Naive thymus-derived CD4-positive, alpha-beta T cell (primary cell): Measurements from ENCODE around the gene CCNC. TPM values are rescaled to one million over a fixed set of nuclear protein-coding genes. Genes with fewer than 3 reads are reported as not detected.

Experiments used
- polyA plus RNA-seq, 2 donors: library from polyadenylated mRNA; unstranded; fragments of 300-500 nt; fragmentation: Illumina TruSeq; gene quantifications; one replicate each; pipeline ENCODE4 v1.2.3, GENCODE V29; 2021
- total RNA-seq, 6 experiments: library from RNA in 5 of 6; stranded (reverse) in 5 of 6; gene quantifications; 1 replicate in 5 of 6; 2 replicates in 1 of 6; pipeline ENCODE4 v1.2.3 and lab custom pipeline; 2021 to 2026

CCNC gene
- total and polyA plus RNA-seq, 7 experiments from 2014 or later: 31.4 to 45.4 (median 37.3) TPM

Other genes starting within 250 kb of the CCNC start
- gene FAXC, start 219.0 kb downstream of the CCNC start, total RNA-seq: not detected
- gene FAXC, start 219.0 kb downstream of the CCNC start, polyA plus RNA-seq: not detected
- 1 to 10 TPM; 1.8 to 7.3 (median 4.2) TPM for gene COQ3, start 174.5 kb downstream of the CCNC start, total RNA-seq
- gene COQ3, start 174.5 kb downstream of the CCNC start, polyA plus RNA-seq: 10 to 100 TPM; 10.6 to 11.4 TPM
- 100 to 1,000 TPM; 146 to 423 (median 302) TPM for gene PNISR, start 143.4 kb downstream of the CCNC start, total RNA-seq
- 100 to 1,000 TPM in 1 of 2 donors, 10 to 100 TPM in 1; 75.2 to 102 TPM for gene PNISR, start 143.4 kb downstream of the CCNC start, polyA plus RNA-seq
- 10 to 100 TPM in 2 of 5 experiments, 1 to 10 TPM in 3; 4.9 to 10.8 (median 7.4) TPM for gene USP45, start 53.2 kb downstream of the CCNC start, total RNA-seq
- gene USP45, start 53.2 kb downstream of the CCNC start, polyA plus RNA-seq: 1 to 10 TPM; 4.2 to 6.2 TPM
- not detected for gene PRDM13, start 38.2 kb upstream of the CCNC start, total RNA-seq
- not detected for gene PRDM13, start 38.2 kb upstream of the CCNC start, polyA plus RNA-seq